NCI-H748 treated with DMSO at 0.1 percent for 48 hours (cell line): ENCODE measurements around the gene ERICH3.
A peak's percentile ranks its signal among the peaks of the same experiment; 100 is the strongest.

ENCODE experiments used
- DNase-seq: peaks from one replicate; lab custom pipeline; 2025; lab: John Stamatoyannopoulos, UW

Gene ERICH3

DNA sequence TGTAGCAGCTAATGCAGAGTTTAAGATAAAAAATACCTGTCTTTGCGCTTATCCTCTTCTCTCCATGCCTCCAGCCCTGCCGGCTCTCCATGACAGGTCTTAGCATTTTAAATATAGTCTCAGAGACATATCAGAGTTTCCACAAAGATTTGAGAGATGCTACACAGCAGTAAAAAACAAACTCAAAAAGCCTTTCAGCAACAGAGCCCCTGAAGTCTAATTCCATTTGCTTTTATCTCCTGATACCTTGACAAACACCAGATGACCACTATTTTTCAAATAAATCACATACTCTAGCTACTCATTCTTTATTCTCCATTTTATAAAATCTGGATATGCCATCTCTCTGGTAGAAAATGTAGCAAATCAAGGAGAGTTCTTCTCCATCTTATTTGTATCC, 81.6 kb downstream of the ERICH3 start:
- no peak for DNase-seq

DNA sequence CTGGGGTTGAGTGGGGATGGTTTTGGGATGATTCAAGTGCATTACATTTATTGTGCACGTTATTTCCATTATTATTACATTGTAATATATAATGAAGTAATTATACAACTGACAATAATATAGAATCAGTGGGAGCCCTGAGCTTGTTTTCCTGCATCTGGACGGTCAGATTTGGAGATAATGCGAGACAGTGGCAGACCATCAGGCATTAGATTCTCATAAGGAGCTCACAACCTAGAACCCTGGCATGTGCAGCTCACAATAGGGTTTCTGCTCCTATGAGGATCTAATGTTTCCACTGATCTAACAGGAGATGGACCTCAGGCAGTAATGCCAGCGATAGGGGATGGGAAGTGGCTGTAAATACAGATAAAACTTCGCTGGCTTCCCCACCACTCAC, 83.3 kb downstream of the ERICH3 start:
- DNase-seq, result no peak

DNA sequence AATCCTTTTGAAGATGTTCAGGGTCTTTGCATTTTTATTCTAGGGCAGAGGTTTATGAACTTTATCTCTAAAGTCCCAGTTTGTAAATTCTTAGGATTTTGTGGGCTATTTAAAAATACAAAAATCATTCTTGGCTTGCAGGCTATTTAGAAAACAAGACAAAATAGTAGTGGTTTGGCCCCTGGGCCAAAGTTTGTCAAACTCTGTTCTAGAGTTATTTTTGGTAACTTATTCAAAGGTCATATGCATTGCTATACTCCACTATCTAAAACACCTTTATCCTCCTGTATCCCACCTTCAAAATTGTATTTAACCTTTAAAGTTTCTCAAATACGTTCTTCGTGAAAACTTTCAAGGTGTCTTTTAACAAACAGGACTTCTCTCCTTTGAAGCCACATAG, 85.7 kb downstream of the ERICH3 start:
- no peak for DNase-seq

GRCh38 chr1:74586253-74586897, 87.2 kb downstream of the ERICH3 start:
- no peak for DNase-seq

DNA sequence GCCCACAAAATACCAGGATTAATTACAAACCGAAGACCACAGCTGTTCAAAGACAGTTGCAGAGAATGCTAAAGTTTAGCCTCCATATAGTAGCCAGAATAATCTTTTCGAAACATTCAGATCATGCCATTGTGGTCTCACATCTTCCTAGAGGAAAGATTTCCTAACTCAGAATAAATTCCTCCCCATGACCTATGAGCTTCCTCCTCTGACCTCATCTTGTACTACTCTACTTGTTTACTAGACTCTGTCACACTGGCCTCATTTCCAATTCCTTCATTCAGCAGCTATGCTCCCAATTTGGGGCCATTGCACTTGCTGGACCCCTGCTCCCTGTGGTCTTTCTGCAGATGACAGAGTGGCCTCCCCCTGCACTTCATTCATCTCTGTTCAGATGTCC, 89.4 kb downstream of the ERICH3 start:
- DNase-seq, result no peak

DNA sequence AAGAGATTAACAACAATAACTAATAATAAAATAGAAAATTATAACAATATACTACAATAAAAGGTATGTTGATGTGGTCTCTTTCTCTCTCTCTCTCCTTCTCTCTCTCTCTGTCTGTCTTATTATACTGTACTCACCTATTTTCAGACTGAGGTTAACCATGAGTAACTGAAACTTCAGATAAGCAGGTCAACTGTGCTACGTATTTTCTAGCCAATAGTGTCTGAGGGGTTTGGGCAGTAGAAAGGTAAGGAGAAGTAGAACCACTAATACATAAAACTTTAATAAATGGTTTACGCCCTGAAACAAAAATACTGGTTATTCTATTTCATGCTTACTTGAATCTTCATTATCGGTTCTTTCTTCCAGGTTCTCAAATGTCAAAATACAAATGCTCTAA, 90.2 kb downstream of the ERICH3 start:
- no peak for DNase-seq

- no peak for DNase-seq
Observed at GRCh38 chr1:74579425-74579824, 94.2 kb downstream of the ERICH3 start.

- DNase-seq, result no peak
Observed at GRCh38 chr1:74578101-74578500, 95.5 kb downstream of the ERICH3 start.

DNA sequence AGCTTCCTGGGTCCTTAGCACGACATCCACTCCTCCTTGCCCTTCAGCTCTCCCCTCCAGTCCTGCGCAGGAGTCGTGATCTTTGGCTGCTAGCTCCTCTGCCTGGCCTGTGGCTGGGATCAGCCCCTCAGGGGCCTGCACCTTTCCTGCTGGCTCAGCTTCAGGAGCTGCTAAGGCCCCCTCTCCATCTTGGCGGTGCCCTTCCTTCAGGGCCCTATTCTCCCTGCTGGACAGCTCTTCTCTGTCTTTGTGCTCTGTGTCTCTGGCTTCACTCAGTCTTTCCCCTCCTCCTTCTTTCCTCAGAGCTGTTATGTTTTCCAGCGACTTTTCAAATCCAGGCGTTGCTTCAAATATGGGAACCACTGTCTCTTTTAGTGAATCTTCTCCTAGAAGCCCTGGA, 101.7 kb downstream of the ERICH3 start:
- DNase-seq, result no peak

DNA sequence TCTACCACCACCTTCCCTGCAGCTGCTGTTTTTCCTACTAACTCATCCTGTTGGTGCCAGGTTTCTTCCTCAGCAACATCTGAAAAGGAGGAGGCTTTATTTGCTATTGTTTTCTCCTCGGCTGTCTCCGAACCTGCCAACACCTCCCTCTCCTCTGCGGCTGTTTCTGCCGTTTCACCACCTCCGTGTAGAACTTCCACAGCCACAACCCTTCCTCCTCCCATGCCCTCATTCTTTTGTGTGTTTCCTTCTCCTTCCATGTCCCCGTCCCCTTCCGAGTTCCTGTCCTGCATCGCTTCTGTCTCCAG, 102.1 kb downstream of the ERICH3 start:
- DNase-seq, result no peak

- no peak for DNase-seq
Observed at GRCh38 chr1:74570797-74571492, 102.6 kb downstream of the ERICH3 start.

DNA sequence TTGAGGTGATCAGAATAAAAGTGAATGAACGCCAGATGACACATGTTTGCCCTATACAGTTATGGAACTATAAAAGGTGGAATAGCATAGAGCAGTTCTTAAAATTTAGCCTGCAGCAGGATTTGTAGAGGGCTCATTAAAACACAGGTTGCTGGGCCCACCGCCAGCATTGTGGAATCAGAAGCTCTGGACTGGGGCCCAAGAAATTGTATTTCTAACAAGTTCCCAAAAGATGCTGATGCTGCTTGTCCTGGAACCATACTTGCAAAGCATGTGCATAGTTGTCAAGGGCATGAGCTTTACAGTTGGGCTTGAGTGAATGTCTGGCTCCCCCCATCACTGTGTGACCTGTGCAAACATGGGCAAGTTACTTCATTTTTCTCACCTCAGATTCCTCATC, 123.7 kb downstream of the ERICH3 start:
- DNase-seq, result no peak

- no peak for DNase-seq
Observed at GRCh38 chr1:74548961-74549750, 124.4 kb downstream of the ERICH3 start.

DNA sequence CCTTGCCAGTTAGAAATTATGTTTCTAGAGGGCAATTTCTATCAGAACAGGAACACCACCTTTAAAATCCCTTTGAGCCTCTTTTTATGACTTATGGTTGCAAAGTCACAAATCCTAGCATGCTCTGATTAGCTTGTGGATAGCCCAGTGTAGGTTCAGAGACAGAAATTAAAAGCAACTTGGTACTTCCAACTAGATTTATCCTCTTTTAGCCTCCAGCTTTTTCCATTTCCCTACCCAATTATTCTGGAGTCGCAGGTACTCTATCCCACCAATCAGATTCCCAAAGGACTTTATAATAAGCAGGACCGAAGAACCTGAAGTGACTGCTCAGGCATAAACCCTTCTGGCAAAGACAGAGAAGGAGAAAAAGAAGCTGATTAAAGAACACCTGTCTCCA, 127.8 kb downstream of the ERICH3 start:
- DNase-seq, result no peak

- DNase-seq, result no peak
Observed at GRCh38 chr1:74534241-74534640, 139.4 kb downstream of the ERICH3 start.

DNA sequence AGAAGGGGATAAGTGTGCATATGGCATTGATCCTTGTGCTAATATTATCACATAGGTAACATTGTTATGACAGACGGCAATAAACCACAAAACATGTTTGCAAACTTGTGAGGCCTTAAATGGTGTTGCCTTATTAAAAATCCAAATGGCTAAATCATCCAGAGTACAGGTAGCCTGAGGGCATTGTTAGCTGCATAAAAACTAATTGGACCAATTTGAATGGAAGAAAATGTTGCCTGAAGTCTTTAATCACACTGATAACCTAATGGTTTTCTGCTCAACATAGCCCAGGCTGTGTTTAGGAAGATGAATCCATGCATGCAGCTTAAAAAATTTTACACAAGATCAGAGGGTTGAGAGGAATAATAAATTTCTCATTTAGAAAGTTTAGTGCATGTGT, 141.8 kb downstream of the ERICH3 start:
- DNase-seq, result peak; percentile 89

GRCh38 chr1:74530892-74531291, 142.7 kb downstream of the ERICH3 start:
- DNase-seq, result peak; percentile 55

DNA sequence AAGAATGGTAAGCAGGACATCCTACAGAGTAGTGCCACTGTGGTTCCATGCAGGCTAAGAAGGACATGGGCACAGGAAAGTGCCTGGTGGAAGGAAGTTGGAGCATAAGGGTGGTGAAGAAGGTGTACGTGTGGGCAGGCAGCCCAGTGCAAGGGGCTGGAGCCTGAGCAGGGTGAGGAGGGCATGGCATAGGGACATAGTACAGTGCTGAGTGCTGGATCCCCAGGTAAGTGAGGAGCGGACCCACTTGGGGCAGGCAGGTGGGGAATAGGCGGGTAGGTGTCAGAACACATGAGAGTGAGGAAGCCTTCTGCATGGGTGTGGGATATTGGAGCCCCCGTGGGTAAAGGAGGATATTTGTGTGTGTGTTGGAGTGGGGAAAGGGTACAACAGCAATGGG, 145.5 kb downstream of the ERICH3 start:
- no peak for DNase-seq

DNA sequence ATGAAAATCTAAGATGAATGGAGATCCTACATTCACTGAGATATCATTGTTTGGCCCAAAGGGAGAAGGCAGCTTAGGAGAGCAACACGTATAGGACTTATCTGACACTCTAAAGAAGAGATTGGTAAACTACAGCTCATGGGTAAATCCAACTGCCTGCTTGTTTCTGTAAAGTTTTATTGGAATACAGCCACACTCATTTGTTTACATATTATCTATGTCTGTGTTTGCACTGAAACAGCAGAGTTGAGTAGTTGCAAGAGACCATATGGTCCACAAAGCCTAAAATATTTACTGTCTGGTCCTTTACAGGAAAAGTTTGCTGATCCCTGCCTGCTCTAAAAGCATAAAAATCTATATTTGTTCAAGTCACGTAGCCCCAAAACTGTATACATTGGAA, 146.9 kb downstream of the ERICH3 start:
- DNase-seq, result peak; percentile 66

DNA sequence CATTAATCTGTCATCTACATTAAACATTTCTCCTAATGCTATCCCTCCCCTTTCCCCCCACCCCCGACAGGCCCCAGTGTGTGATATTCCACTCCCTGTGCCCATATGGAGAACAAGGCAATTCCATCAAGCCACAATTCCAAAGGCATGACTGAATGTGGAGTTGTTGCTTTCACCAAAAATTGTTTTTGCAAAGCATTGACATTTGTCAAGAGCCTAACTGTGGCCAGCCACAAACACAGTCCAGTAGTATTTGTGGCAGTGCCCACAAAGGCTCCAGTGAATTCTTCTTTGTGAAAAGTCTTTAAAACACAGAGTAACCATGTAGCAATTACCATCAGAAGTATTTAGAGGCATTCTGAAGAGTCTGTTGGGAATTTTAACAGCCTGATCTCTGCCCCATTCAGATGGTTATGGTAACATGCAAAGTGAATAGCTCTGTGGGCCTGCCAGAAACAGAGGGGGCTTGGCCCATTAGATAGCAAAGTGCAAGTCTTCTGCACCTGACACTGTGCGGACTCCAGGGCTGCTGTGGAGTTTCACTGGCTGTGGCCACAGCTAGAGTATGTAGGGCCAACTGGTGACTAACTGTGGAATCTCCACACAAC, 149.6 kb downstream of the ERICH3 start:
- DNase-seq, result no peak

DNA sequence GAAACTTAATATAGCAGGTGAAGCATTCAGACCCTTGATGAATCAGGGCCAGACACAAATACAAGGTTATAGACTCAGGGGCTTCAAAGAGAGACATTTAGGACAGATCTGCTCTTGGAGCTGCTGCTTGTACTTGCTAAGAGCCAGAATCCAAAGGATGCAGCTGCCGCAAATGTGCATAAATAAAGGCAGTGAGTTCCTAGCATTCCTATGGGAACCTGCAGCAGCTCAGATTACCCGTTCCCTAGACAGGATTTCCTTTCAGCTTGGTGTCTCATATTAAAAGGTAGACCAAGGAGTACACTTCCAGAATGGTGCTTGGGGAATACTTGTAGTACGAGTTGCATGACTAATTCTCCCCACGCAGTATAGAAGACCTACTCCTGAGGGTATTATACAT, 151.4 kb downstream of the ERICH3 start:
- DNase-seq, result no peak
